HepG2 (cell line): Measurements from ENCODE around the gene DNAJC21. TPM values are rescaled to one million over a fixed set of nuclear protein-coding genes. Genes with fewer than 3 reads are reported as not detected.

Experiments
- ATF1 ChIP-seq: IDR thresholded peaks from 2 replicates; pipeline ENCODE4 v1.6.1; 2016; ENCODE audit warnings: mild to moderate bottlenecking, control low read depth
- GTF3A ChIP-seq: sonication (generic); formaldehyde crosslinking; conservative IDR thresholded peaks from 2 replicates; pipeline ENCODE4 v1.4.0; 2020; ENCODE audit warnings: mild to moderate bottlenecking, missing genetic modification reagents
- HDAC1 ChIP-seq: sonication (generic); formaldehyde crosslinking; IDR thresholded peaks from 2 replicates; pipeline ENCODE4 v1.5.1; 2020; ENCODE audit warnings: mild to moderate bottlenecking, missing genetic modification reagents
- IKZF5 ChIP-seq: IDR thresholded peaks from 2 replicates; pipeline ENCODE4 v1.6.1; 2018; ENCODE audit warnings: missing genetic modification reagents, mild to moderate bottlenecking, missing compliant biosample characterization
- KDM2A ChIP-seq: sonication (generic); formaldehyde crosslinking; IDR thresholded peaks from 2 replicates; pipeline ENCODE4 v1.4.0; 2020; ENCODE audit warnings: low read depth, missing genetic modification reagents, borderline replicate concordance
- KMT2A ChIP-seq: sonication (generic); formaldehyde crosslinking; IDR thresholded peaks from 2 replicates; pipeline ENCODE4 v1.4.0; 2020; ENCODE audit warnings: missing genetic modification reagents
- MBNL3 ChIP-seq: fragments of 250-450 bp; sonication (Bioruptor Pico); conservative IDR thresholded peaks from 2 replicates; pipeline ENCODE4 v1.8.0; 2022; ENCODE audit warnings: mild to moderate bottlenecking, inconsistent platforms
- MEIS1 ChIP-seq: sonication (generic); formaldehyde crosslinking; IDR thresholded peaks from 2 replicates; pipeline ENCODE4 v1.9.0; 2021; ENCODE audit warnings: mild to moderate bottlenecking, missing genetic modification reagents, moderate library complexity, borderline replicate concordance
- SP2 ChIP-seq: sonication (generic); formaldehyde crosslinking; IDR thresholded peaks from 2 replicates; pipeline ENCODE4 v1.5.1; 2020; ENCODE audit warnings: mild to moderate bottlenecking, missing genetic modification reagents
- SPEN ChIP-seq: sonication (generic); formaldehyde crosslinking; IDR thresholded peaks from 2 replicates; pipeline ENCODE4 v1.5.1; 2020; ENCODE audit warnings: low read depth, mild to moderate bottlenecking, missing genetic modification reagents
- TAF1 ChIP-seq: sonication (generic); formaldehyde crosslinking; IDR thresholded peaks from 2 replicates; pipeline ENCODE4 v1.4.0; 2020; ENCODE audit warnings: missing genetic modification reagents
- ZBTB26 ChIP-seq: IDR thresholded peaks from 2 replicates; pipeline ENCODE4 v1.6.1; 2016; ENCODE audit warnings: missing compliant biosample characterization, missing genetic modification reagents, borderline replicate concordance
- ZNF317 ChIP-seq: sonication (generic); formaldehyde crosslinking; IDR thresholded peaks from 2 replicates; pipeline ENCODE4 v1.5.0; 2020; ENCODE audit warnings: mild to moderate bottlenecking, missing genetic modification reagents
- ZNF34 ChIP-seq: sonication (generic); formaldehyde crosslinking; IDR thresholded peaks from 2 replicates; pipeline ENCODE4 v1.4.0; 2020; ENCODE audit warnings: mild to moderate bottlenecking, missing genetic modification reagents, borderline replicate concordance
- ZNF543 ChIP-seq: sonication (generic); formaldehyde crosslinking; IDR thresholded peaks from 2 replicates; pipeline ENCODE4 v1.4.0; 2020; ENCODE audit warnings: mild to moderate bottlenecking, missing genetic modification reagents
- ZNF576 ChIP-seq: sonication (generic); formaldehyde crosslinking; IDR thresholded peaks from 2 replicates; pipeline ENCODE4 v1.4.0; 2020; ENCODE audit warnings: mild to moderate bottlenecking, missing genetic modification reagents
- ZNF616 ChIP-seq: sonication (generic); formaldehyde crosslinking; IDR thresholded peaks from 2 replicates; pipeline ENCODE4 v1.5.0; 2020; ENCODE audit warnings: low read depth, mild to moderate bottlenecking, missing genetic modification reagents
- polyA plus RNA-seq, 8 experiments: library from polyadenylated mRNA; depleted of rRNA in 3 of 8; stranded (reverse) in 7 of 8; unstranded in 1 of 8; fragments of >200 nt; fragmentation: Illumina TruSeq in 4 of 8; extraction: Trizol in 4 of 8; gene quantifications; 2 replicates each; pipeline versions ENCODE4 v1.2.1 to v1.2.3, GENCODE V29; 2011 to 2016; ENCODE audit warnings: low read depth in 4 of 8, missing spikeins in 1 of 8, mixed read lengths in 1 of 8; ENCODE audit not compliant: insufficient read depth in 1 of 8
- total RNA-seq, 5 experiments: library from RNA; depleted of rRNA; stranded (reverse); fragments of >200 nt; fragmentation: Illumina TruSeq; extraction: Trizol; gene quantifications; 2 replicates each; pipeline ENCODE4 v1.2.3, GENCODE V29; 2016; ENCODE audit warnings: low read depth in 1 of 5
- TF ChIP-seq, protein P1 (sequence below): sonication (generic); formaldehyde crosslinking; IDR thresholded peaks from 2 replicates; pipeline ENCODE4 v1.8.0; 2022; ENCODE audit warnings: missing genetic modification reagents, mild to moderate bottlenecking, moderate library complexity, borderline replicate concordance
- TF ChIP-seq, protein P2 (sequence below), 2 experiments: IDR thresholded peaks; 2 replicates each; pipeline ENCODE4 v1.6.1; 2011 to 2012; ENCODE audit warnings: low read length in 2 of 2, borderline replicate concordance in 1 of 2, low read depth in 1 of 2, mild to moderate bottlenecking in 1 of 2, moderate library complexity in 1 of 2
- TF ChIP-seq, protein P3 (sequence below): IDR thresholded peaks from 2 replicates; pipeline ENCODE4 v1.6.1; 2016; ENCODE audit warnings: low read depth, borderline replicate concordance

DNAJC21 gene
- total and polyA plus RNA-seq, 2 of the 13 experiments (the other 11 are each of a cell fraction or from before 2014, with no cell fraction given): 10.9 to 41.6 TPM

DNA sequence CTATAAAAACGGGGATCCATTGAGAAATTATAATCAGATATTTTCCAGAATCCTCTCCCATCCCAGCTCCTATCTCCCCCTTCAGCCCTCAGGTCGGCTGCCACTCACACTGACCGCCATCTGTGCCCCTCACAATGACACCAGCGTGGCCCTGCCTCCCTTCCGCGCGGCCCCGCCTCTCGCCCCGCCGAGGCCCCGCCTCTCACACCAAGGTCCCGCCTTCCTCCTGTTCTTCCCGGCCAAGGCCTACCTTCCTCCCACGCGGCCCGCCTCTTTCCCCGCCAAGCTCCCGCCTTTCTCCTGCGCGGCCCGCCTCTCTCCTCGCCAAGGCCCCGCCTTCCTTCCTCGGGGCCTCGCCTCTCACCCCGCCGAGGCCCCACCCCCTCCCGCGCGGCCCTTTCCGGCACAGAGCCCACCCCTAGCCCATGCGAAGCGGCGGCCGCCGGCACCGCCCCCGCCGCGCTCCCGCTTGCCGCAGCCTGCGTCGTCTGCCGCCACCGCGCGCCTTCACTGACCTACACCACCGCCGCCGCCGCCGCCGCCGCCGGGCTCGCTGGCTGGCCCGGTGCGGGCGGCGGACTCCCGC, at the start of gene DNAJC21 (continued):
- TF ChIP-seq ZNF576 (CRISPR knock-in tag): no peak
- peak; percentile 55 for TF ChIP-seq SP2 (CRISPR knock-in tag)
- peak; percentile 98 for TF ChIP-seq ZNF317 (CRISPR knock-in tag)
- TF ChIP-seq ZBTB26: peak; percentile 58; the same call in 1 of the 2 replicates
- TF ChIP-seq ATF1 (CRISPR knock-in tag): no peak
- TF ChIP-seq KDM2A (CRISPR knock-in tag): peak; percentile 42; the same call in 1 of the 2 replicates
- TF ChIP-seq, protein P1, sequence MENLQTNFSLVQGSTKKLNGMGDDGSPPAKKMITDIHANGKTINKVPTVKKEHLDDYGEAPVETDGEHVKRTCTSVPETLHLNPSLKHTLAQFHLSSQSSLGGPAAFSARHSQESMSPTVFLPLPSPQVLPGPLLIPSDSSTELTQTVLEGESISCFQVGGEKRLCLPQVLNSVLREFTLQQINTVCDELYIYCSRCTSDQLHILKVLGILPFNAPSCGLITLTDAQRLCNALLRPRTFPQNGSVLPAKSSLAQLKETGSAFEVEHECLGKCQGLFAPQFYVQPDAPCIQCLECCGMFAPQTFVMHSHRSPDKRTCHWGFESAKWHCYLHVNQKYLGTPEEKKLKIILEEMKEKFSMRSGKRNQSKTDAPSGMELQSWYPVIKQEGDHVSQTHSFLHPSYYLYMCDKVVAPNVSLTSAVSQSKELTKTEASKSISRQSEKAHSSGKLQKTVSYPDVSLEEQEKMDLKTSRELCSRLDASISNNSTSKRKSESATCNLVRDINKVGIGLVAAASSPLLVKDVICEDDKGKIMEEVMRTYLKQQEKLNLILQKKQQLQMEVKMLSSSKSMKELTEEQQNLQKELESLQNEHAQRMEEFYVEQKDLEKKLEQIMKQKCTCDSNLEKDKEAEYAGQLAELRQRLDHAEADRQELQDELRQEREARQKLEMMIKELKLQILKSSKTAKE (CRISPR knock-in tag): 0 out of 2 replicates have a peak, but pooled peaks have one; percentile 3
- TF ChIP-seq KMT2A (CRISPR knock-in tag): peak; percentile 50; the same call in 1 of the 2 replicates
- peak; percentile 99 for TF ChIP-seq ZNF543 (CRISPR knock-in tag)
- no peak for TF ChIP-seq SPEN (CRISPR knock-in tag)
- TF ChIP-seq ZNF616 (CRISPR knock-in tag): peak; percentile 13; the same call in 1 of the 2 replicates
- peak; percentile 11; the same call in 1 of the 2 replicates for TF ChIP-seq HDAC1 (CRISPR knock-in tag)
- peak; percentile 30; the same call in 1 of the 2 replicates for TF ChIP-seq IKZF5
- TF ChIP-seq ZNF34 (CRISPR knock-in tag): no peak
- 0 out of 2 replicates have a peak, but pooled peaks have one; percentile 52 for TF ChIP-seq MEIS1 (CRISPR knock-in tag)
- no peak for TF ChIP-seq GTF3A (CRISPR knock-in tag)
- TF ChIP-seq, protein P2, sequence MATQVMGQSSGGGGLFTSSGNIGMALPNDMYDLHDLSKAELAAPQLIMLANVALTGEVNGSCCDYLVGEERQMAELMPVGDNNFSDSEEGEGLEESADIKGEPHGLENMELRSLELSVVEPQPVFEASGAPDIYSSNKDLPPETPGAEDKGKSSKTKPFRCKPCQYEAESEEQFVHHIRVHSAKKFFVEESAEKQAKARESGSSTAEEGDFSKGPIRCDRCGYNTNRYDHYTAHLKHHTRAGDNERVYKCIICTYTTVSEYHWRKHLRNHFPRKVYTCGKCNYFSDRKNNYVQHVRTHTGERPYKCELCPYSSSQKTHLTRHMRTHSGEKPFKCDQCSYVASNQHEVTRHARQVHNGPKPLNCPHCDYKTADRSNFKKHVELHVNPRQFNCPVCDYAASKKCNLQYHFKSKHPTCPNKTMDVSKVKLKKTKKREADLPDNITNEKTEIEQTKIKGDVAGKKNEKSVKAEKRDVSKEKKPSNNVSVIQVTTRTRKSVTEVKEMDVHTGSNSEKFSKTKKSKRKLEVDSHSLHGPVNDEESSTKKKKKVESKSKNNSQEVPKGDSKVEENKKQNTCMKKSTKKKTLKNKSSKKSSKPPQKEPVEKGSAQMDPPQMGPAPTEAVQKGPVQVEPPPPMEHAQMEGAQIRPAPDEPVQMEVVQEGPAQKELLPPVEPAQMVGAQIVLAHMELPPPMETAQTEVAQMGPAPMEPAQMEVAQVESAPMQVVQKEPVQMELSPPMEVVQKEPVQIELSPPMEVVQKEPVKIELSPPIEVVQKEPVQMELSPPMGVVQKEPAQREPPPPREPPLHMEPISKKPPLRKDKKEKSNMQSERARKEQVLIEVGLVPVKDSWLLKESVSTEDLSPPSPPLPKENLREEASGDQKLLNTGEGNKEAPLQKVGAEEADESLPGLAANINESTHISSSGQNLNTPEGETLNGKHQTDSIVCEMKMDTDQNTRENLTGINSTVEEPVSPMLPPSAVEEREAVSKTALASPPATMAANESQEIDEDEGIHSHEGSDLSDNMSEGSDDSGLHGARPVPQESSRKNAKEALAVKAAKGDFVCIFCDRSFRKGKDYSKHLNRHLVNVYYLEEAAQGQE (IDR thresholded peaks at IDR 0.05; ENCODE audit: borderline replicate concordance in 1 of 2, low read depth in 1 of 2, low read length in 2 of 2): no peak; a peak in 1 of 4 replicates
- TF ChIP-seq, protein P3, sequence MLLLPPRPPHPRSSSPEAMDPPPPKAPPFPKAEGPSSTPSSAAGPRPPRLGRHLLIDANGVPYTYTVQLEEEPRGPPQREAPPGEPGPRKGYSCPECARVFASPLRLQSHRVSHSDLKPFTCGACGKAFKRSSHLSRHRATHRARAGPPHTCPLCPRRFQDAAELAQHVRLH: peak; percentile 50; the same call in 1 of the 2 replicates
- TF ChIP-seq TAF1 (CRISPR knock-in tag): peak; percentile 42; the same call in 1 of the 2 replicates
- no peak for TF ChIP-seq MBNL3 (CRISPR knock-in tag)
